Esophagus squamous epithelium (tissue), 4 donors: Measurements from ENCODE around the gene ZNF138.

Experiments
- CTCF ChIP-seq, 6 experiments: fragments of 450-650 bp in 4 of 6; fragments of 200-600 bp in 2 of 6; sonication (generic) in 2 of 6; IDR thresholded peaks; one replicate each; pipeline ENCODE4 v1.5.1; 2016 to 2019; ENCODE audit warnings: antibody characterized with exemption in 6 of 6, mild to moderate bottlenecking in 4 of 6, moderate library complexity in 4 of 6
- POLR2A ChIP-seq, 4 donors: fragments of 450-650 bp; IDR thresholded peaks; one replicate each; pipeline ENCODE4 v1.6.1; 2017; ENCODE audit warnings: antibody characterized with exemption in 4 of 4, mild to moderate bottlenecking in 4 of 4, moderate library complexity in 3 of 4

GRCh38 chr7:64832136-64832535 is 37.9 kb downstream of the ZNF138 start:
- TF ChIP-seq CTCF (IDR thresholded peaks at IDR 0.05) (no peak), POLR2A (IDR thresholded peaks at IDR 0.05) (no peak)
